ENCODE results near the gene TCIRG1.

TCIRG1 gene

DNA sequence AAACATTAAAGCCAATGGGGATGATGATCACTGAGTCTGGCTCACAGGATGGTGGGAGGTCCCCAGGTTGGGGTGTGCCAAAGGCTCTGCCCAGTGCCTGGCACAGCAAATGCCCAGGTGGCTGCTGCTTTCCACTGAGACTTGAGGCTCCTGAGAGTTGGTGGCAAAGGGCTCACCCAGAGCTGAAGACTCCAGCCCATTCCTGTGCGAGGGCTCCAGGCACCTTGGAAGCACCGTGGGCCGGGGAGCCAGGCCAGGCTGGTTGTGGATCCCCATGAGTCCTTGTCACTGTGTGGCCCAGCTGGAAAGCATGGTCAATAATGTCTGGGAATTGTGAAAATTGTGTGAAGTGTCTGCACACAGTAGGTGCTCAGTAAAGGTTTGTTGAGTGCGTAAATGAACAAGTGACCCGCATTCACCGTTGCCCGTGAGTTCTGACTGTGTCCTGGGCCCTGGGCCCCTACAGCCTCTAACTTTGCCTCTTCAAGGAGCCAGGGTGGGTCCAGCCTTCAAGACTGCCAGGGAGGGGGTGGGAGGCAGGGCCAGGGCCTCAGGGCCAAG lies 32.1 kb upstream of the TCIRG1 start:
- no peak for DNase-seq (ENCODE audit: low spot score)

DNA sequence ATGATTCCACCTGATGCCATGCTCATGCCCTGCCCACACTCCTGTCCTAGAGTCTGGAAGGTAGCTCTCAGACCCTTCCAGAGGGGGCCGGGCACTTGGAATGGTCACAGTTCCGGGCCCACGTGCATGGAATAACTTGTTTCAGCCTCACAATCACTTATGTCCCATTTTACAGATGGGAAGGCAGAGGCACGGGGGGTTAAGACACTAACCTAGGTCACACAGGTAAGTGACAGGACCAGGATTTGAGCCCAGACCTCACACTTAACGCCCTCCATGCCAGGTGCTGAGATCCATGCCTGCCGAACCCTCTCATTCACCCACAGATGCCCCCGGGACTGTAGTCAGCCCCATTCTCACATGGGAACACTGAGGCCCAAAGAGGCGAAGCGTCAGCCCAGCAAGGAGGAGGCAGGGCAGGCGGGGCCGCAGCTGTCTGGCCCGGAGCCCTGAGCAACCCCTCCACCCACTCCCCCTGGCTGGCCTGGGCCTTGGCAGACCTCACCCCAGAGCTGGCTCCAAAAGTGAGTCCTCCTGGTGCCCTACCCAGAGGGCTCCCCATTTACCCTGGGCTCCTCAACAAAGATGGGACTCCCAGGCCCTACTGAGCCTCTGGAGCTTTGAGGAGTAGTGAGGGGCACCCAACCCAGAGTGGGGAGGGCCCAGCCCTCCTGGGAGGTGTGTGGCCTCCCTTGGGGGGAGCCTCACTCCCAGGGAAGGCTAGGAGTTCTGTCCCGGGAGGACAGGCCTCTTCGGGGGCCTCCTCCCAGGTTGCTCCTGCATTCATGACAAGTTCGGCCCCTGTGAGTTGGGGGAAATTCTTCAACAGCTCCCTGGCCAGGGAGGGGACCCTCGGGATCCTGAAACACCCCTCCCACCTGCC lies 31.1 kb upstream of the TCIRG1 start:
- no peak for DNase-seq (ENCODE audit: low spot score)

DNA sequence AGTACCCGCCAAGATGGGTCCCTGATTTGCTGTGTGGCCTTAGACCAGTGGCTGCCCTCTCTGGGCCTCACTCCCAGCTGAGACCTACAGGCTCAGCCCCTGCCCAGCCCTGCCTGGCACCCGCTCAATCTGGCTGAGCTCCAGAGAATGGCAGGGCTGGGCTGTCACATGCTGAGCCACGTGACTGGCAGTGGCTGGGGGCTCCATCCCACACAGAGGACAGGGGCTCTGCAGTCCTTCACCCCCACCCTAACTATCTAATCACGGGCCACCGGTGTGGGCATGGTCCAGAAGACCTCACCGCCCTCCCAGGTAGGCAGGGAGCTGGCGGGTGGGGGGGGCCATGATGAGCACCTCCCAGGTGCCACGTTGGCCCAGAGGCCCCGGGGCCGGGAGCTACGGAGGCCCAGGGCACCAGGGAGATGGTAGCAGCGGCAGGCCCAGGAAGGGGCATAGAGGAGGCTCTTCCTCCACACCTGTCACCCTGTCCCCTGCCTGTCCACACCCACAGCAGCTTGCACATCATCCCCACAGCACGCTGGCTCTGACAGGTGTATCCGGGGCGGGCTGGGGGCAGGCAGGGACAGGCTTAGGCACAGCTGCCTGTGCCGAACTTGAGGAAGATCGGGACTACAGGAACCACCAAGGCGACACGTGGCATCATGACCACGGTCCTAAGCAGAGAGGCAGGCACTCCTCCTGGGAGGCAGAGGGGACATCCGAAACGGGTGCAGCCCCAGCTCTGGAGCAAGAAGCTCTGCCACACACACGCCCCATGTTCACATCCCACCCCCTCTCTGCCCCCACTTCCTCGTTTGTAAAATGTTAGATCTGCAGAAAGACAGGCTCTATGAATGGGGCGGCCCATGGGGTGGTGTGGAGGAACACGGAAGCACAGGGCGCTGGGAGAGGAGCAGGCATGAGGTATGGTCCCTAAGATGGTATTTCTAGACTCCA lies 30.2 kb upstream of the TCIRG1 start:
- DNase-seq (ENCODE audit: low spot score) = no peak

- no peak for DNase-seq (ENCODE audit: low spot score)
Measured at GRCh38 chr11:68009391-68010089, 29.3 kb upstream of the TCIRG1 start.

DNA sequence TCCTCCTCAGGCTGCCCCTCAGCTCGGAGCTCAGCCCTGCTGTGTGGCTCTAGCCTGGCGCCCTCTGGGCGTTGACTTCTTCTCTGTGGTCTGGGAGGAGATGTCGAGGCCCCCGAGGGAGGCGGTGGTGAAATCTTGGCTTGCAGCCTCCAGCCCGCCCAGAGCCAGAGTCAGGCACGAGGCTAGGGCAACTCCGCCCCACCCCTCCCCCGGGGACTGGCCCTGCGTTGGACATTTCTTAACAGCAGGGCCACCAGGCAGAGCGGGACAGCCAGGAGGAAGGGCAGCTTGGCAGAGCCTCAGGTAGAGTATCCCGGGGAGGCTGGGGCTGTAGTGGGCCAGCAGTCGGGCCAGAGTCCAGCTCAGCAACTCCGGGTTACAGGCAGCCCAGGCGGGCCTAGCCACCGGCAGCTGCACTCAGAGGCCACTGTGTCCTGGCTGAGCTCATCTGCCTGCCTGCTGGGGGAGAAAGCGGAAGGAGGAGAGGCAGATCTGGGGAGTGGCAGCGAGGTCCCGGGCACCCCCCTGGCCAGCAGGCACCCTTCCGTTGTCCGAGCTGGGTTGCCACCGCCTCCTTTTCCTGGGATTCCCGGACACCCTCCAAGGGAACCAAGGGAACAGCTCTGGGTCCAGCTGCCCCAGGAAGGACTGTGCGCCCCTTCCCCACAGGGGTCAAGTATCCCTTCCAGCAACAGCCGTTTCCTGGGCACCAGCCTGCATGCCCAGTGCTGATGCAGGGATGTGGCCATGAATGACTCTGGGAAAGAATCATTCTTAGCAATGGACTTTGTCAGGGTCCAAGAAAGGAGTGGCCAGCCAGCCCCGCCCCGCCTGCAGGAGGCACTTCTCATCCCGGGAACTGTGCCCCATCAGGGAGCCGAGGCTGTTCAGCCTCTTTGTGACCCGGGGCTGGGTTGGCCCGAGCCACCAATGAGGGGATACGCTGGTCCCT lies 28.5 kb upstream of the TCIRG1 start, which contains the start of gene ALDH3B1:
ALDH3B1 (plus strand) TSS at position 238 of the 952 bp plus-strand sequence. CDS start 4,971 bp downstream, outside the sequence.
- DNase-seq (ENCODE audit: low spot score) = peak; percentile 75

GRCh38 chr11:68011051-68011943 lies 27.5 kb upstream of the TCIRG1 start:
- DNase-seq (ENCODE audit: low spot score) = no peak

- DNase-seq (ENCODE audit: low spot score) = no peak
Measured at GRCh38 chr11:68012044-68012842, 26.6 kb upstream of the TCIRG1 start.

GRCh38 chr11:68012843-68013610 lies 25.8 kb upstream of the TCIRG1 start:
- DNase-seq (ENCODE audit: low spot score) = peak; percentile 43

- DNase-seq (ENCODE audit: low spot score) = no peak
Measured at GRCh38 chr11:68013611-68014156, 25.1 kb upstream of the TCIRG1 start.

GRCh38 chr11:68014157-68014946 lies 24.5 kb upstream of the TCIRG1 start:
- no peak for DNase-seq (ENCODE audit: low spot score)

DNA sequence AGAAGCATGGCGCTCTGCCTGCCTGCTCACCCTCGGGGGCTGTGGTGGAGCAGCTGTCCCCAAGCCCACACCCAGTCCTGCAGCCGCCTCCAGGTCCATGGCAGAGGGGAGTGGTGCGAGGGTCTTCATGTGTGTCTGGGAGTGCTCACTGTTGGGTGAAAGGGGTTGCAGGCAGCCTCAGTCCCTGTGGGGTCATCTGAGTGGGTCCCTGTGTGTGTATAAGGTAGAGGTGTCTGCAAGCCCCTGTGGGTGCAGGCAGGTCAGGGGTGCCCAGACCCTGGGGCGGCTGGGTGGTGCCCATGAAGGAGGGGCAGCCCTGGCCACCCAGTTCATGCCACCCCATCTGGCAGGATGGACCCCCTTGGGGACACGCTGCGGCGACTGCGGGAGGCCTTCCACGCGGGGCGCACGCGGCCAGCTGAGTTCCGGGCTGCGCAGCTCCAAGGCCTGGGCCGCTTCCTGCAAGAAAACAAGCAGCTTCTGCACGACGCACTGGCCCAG lies 23.8 kb upstream of the TCIRG1 start:
- no peak for DNase-seq (ENCODE audit: low spot score)

- no peak for DNase-seq (ENCODE audit: low spot score)
Measured at GRCh38 chr11:68015467-68015866, 23.4 kb upstream of the TCIRG1 start.

DNA sequence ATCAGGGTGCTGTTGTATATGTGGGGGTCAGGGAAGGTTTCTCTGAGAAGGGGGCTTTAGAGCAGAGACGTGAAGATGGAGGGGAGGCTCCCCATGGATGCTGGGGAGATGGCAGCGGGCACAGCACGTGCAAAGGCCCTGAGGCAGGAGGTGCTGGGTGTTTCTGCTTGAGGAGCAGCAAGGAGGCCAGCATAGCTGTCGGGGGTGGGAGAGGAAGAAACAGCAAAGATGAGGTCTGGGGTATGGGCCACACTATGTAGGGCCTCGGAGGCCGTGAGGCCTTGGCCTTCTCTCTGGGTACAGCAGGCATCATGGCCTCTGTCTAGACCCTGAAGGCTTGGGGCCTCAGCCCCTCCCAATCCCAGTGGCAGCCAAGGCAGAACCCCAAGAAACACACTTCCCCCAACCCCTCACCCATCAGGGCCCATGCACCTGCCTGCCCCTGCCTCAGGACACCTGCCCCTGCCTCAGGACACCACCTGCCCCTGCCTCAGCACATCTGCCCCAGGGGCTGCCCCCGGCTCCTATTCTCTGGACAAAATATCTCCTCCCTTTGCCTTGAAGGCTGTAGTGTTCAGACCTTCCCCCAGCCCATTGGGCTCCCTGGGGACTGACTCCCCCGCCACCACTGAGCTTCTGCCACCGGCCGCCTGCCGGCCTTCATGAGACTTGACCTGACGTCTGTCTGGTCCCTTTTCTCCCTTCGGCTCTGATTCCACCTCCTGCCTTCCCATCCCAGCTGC lies 22.5 kb upstream of the TCIRG1 start:
- no peak for DNase-seq (ENCODE audit: low spot score)

- DNase-seq (ENCODE audit: low spot score) = no peak
Measured at GRCh38 chr11:68016904-68017817, 21.7 kb upstream of the TCIRG1 start.
